Measurements from ENCODE around the gene ZFYVE21. TPM values are rescaled to one million over a fixed set of nuclear protein-coding genes. Genes with fewer than 3 reads are reported as not detected.
"Not testable (repeated sequence)": the region's sequence is repeated elsewhere in the genome, so short reads cannot be mapped to it uniquely, and the experiment has no call there.

Gene ZFYVE21
- total RNA-seq, 1 donor, result 2.0 TPM

GRCh38 chr14:103686831-103687485 lies 28.7 kb upstream of the ZFYVE21 start:
- Histone ChIP-seq H3K4me1 (ENCODE audit: insufficient read depth, low read length) (no peaks in the 10 kb centered on the region), H3K9me3 (ENCODE audit: low read depth, low read length) (no peaks in the 10 kb centered on the region), H3K4me3 (ENCODE audit: low read length) (no peak overlapping the region), H3K27me3 (ENCODE audit: insufficient read depth, low read length) (no peaks in the 10 kb centered on the region)

DNA sequence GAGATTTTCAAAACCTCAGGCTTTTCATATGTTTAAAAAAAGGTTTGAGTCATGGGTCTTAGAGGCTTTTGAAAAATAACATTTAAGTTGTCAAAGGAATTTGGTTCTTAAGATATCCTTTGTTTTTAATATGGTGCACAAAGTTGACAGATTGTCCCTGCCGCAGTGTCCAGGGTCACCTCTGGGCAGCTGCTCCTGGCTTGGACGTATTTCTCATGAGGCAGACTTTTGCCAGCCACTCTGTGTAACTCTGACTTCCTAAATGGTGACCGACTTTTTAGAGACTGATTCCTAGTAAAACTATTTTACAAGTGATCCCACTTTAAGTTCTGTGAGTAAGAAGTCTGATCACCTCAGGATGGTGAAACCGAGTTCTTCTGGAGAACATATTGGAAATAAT lies 27.9 kb upstream of the ZFYVE21 start:
- Histone ChIP-seq H3K9me3 (ENCODE audit: low read depth, low read length) (no peaks in the 10 kb centered on the region), H3K4me3 (ENCODE audit: low read length) (no peak overlapping the region), H3K4me1 (ENCODE audit: insufficient read depth, low read length) (no peaks in the 10 kb centered on the region), H3K27me3 (ENCODE audit: insufficient read depth, low read length) (no peaks in the 10 kb centered on the region)

DNA sequence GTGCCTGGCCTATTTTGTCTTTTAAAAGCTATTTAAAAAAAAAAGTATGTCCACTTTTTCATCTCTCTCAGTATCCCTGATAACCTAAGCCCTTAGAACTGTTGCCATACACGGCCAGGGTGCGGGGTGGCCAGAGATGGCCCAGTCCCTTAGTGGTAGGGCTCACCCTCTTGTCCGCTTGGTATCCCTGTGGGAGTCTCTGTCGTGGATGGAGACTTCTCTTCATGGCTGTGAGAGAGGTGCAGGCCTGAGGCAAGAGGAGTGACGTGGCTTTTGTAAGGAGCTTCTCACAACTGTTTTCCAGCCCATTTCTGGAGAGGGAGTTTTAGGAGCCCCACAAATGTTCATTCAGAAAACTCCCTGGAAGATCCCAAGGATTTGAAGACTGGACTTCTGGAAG lies 27.2 kb upstream of the ZFYVE21 start:
- no peaks in the 10 kb centered on the region for H3K4me1 ChIP-seq (ENCODE audit: insufficient read depth, low read length)
- H3K4me3 ChIP-seq (ENCODE audit: low read length), result no peak overlapping the region
- no peaks in the 10 kb centered on the region for H3K27me3 ChIP-seq (ENCODE audit: insufficient read depth, low read length)
- H3K9me3 ChIP-seq (ENCODE audit: low read depth, low read length), result no peaks in the 10 kb centered on the region

DNA sequence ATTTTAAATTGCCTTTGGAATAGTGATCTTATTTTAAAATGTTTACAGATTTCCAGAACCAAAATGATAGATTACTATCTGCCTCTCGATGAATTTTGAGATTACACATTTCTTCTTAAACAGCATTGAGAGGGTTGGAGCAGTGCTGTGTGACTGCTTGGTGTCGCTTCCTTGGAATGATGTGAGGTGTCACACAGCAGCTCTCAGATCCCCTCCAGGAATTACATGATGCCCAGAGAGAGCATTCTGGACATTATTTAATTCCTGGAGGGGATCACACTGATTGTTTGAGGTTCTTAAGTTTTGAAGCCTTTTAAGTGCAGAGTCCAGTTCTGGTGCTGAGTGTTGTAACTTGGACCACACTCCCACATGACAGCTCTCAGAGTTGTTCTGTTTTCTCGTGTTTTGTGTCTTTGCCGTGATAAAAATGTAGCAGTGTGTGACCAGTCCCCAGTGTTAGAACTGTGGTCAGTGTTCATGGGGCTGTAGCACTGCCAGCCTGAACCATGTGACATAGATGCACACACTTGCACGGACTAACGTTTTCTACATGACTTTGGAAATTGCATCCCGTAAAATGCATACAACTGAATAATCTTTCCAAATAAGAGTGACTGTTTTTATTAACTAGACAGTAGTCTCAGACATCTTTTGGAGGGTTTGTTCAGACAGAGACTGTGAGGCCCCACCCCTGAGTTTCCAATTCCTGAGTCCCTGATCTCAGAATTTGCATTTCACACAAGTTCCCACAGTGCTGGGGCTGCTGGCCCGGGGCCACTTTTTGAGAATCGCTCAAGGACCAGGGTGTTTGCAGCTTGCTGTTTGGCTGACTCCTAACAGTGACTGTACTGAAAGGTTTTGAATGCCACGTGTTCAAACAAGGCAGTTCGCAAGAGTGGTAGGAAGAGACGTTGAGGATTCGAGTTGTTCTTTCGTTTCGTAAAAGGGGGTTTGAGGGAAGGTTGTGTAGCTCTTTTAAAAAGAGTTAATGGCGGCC lies 26.4 kb upstream of the ZFYVE21 start:
- Histone ChIP-seq H3K9me3 (ENCODE audit: low read depth, low read length) (no peaks in the 10 kb centered on the region), H3K4me3 (ENCODE audit: low read length) (no peak overlapping the region), H3K27me3 (ENCODE audit: insufficient read depth, low read length) (no peaks in the 10 kb centered on the region), H3K4me1 (ENCODE audit: insufficient read depth, low read length) (no peaks in the 10 kb centered on the region)

- Histone ChIP-seq H3K4me1 (ENCODE audit: insufficient read depth, low read length) (no peaks in the 10 kb centered on the region), H3K9me3 (ENCODE audit: low read depth, low read length) (no peaks in the 10 kb centered on the region), H3K27me3 (ENCODE audit: insufficient read depth, low read length) (no peaks in the 10 kb centered on the region), H3K4me3 (ENCODE audit: low read length) (no peak overlapping the region)
Measured at GRCh38 chr14:103690332-103690731, 25.3 kb upstream of the ZFYVE21 start.

GRCh38 chr14:103691655-103692054 lies 24.0 kb upstream of the ZFYVE21 start:
- H3K4me1 ChIP-seq (ENCODE audit: insufficient read depth, low read length); H3K9me3 ChIP-seq (ENCODE audit: low read depth, low read length); H3K4me3 ChIP-seq (ENCODE audit: low read length); H3K27me3 ChIP-seq (ENCODE audit: insufficient read depth, low read length): not testable (repeated sequence)

DNA sequence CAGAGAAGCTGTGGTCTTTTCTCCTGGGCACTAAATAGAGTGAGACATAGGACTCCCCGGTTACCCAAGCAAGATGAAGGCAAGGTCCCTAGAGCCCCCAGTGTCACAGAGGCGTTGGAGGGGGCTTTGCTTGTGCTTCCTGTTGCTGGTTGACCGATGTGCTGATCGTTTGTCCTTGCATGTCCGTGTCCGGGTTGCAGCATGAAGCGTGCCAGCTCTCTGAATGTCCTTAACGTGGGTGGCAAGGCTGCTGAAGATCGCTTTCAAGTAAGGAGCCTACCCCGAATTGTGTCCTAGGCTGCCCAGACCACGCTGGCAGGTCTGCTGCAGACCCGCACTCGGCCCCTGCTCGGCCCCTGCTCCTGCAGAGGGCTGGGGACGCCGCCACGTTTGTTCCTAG lies 23.5 kb upstream of the ZFYVE21 start:
- Histone ChIP-seq H3K9me3 (ENCODE audit: low read depth, low read length) (no peaks in the 10 kb centered on the region), H3K4me3 (ENCODE audit: low read length) (no peak overlapping the region), H3K4me1 (ENCODE audit: insufficient read depth, low read length) (no peaks in the 10 kb centered on the region), H3K27me3 (ENCODE audit: insufficient read depth, low read length) (no peaks in the 10 kb centered on the region)

DNA sequence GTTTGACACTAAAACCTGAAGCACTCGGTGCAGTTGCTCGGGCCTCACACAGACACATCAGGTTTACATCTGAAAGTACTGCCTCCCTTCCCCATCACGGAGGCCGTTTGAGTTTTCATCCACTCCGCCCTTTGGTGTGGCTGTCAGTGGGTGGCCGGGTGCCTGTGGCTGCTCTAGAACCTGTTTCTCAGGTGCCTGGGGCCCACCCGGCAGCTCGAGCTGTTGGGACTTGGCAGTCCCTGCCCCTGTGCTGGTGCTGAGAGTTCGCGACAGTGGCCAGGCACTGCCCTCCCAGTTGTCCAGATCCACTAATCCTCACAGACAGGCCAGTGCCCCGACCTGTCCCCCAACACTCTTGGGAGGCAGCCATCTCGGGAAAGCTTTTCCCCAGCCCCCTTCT lies 22.7 kb upstream of the ZFYVE21 start:
- H3K4me1 ChIP-seq (ENCODE audit: insufficient read depth, low read length), result no peaks in the 10 kb centered on the region
- H3K9me3 ChIP-seq (ENCODE audit: low read depth, low read length), result no peaks in the 10 kb centered on the region
- H3K4me3 ChIP-seq (ENCODE audit: low read length), result no peak overlapping the region
- H3K27me3 ChIP-seq (ENCODE audit: insufficient read depth, low read length), result no peaks in the 10 kb centered on the region

DNA sequence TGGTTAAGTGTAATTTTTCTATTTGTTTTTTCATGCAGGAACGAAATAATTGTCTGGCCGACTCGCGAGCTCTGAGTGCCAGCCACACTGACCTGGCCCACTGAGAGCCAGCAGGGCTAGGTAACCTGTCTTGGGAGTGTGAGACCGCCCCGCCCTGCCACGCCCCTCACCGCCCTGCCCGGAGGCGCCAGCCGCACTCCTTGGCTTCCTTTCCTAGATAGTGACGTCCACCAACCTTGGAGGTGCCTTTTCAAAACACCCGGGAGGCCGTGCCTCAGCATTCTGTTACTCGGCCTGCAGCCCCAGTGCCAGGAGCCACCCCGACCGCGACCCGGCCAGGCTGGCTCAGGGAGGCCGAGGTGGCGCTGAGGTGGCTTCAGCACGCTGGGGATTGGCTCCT lies 22.1 kb upstream of the ZFYVE21 start:
- no peak overlapping the region for H3K4me3 ChIP-seq (ENCODE audit: low read length)
- no peaks in the 10 kb centered on the region for H3K27me3 ChIP-seq (ENCODE audit: insufficient read depth, low read length)
- no peaks in the 10 kb centered on the region for H3K4me1 ChIP-seq (ENCODE audit: insufficient read depth, low read length)
- no peaks in the 10 kb centered on the region for H3K9me3 ChIP-seq (ENCODE audit: low read depth, low read length)

DNA sequence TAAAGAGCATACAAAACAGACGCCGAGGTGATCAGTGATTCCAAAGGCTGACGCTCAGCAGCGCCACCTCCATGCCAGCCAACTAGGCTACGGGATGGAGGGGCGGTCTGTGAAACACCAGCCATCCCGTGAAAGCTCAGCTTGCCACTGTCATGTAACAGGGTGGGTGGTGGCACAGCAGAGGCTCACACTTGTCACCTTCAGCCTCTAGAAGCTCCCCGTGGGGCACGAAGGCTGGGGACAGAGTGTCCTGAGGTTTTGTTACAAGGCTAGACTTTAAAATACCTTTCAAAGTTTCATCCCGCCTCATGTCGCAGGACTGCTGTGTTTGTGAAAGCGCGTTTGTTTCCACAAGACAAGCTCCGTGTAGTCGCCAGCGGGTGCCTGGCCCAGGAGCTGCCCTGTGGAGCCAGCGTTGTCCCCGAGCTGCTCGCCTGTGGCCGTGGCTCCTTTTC lies 21.0 kb upstream of the ZFYVE21 start:
- Histone ChIP-seq H3K4me1 (ENCODE audit: insufficient read depth, low read length) (no peaks in the 10 kb centered on the region), H3K4me3 (ENCODE audit: low read length) (no peak overlapping the region), H3K9me3 (ENCODE audit: low read depth, low read length) (no peaks in the 10 kb centered on the region), H3K27me3 (ENCODE audit: insufficient read depth, low read length) (no peaks in the 10 kb centered on the region)

- Histone ChIP-seq H3K4me3 (ENCODE audit: low read length) (no peak overlapping the region), H3K4me1 (ENCODE audit: insufficient read depth, low read length) (no peaks in the 10 kb centered on the region), H3K27me3 (ENCODE audit: insufficient read depth, low read length) (no peaks in the 10 kb centered on the region), H3K9me3 (ENCODE audit: low read depth, low read length) (no peaks in the 10 kb centered on the region)
Measured at GRCh38 chr14:103695296-103696069, 20.1 kb upstream of the ZFYVE21 start.

GRCh38 chr14:103696070-103696402 lies 19.6 kb upstream of the ZFYVE21 start:
- H3K27me3 ChIP-seq (ENCODE audit: insufficient read depth, low read length), result no peaks in the 10 kb centered on the region
- H3K9me3 ChIP-seq (ENCODE audit: low read depth, low read length), result no peaks in the 10 kb centered on the region
- no peaks in the 10 kb centered on the region for H3K4me1 ChIP-seq (ENCODE audit: insufficient read depth, low read length)
- H3K4me3 ChIP-seq (ENCODE audit: low read length), result no peak overlapping the region

- Histone ChIP-seq H3K9me3 (ENCODE audit: low read depth, low read length) (no peaks in the 10 kb centered on the region), H3K4me1 (ENCODE audit: insufficient read depth, low read length) (no peaks in the 10 kb centered on the region), H3K4me3 (ENCODE audit: low read length) (no peak overlapping the region), H3K27me3 (ENCODE audit: insufficient read depth, low read length) (no peaks in the 10 kb centered on the region)
Measured at GRCh38 chr14:103696466-103697071, 19.0 kb upstream of the ZFYVE21 start.

GRCh38 chr14:103697206-103697602 lies 18.4 kb upstream of the ZFYVE21 start:
- Histone ChIP-seq H3K4me1 (ENCODE audit: insufficient read depth, low read length) (no peaks in the 10 kb centered on the region), H3K9me3 (ENCODE audit: low read depth, low read length) (no peaks in the 10 kb centered on the region), H3K27me3 (ENCODE audit: insufficient read depth, low read length) (no peaks in the 10 kb centered on the region), H3K4me3 (ENCODE audit: low read length) (no peak overlapping the region)

Data from mononuclear cell (primary cell).